Breast epithelium (tissue), 4 donors: ENCODE results near the gene OR9A2. TPM values are rescaled to one million over a fixed set of nuclear protein-coding genes. Genes with fewer than 3 reads are reported as not detected.
A peak's percentile ranks its signal among the peaks of the same experiment; 100 is the strongest.

Experiments
- DNase-seq, 2 donors: peaks; one replicate each; pipeline ENCODE4 v3.0.0-alpha.2; 2019; ENCODE audit warnings: low spot score in 2 of 2
- H3K27ac ChIP-seq, 2 donors: fragments of 200-600 bp; sonication (generic) in 1 of 2; one replicate each; pipeline ENCODE4 v1.5.1; 2016 to 2019; ENCODE audit warnings: mild to moderate bottlenecking in 1 of 2
- H3K27me3 ChIP-seq, 2 donors: fragments of 200-600 bp; sonication (generic) in 1 of 2; one replicate each; pipeline versions ENCODE4 v1.5.1 to v1.6.0; 2017 to 2019; ENCODE audit warnings: control low read depth in 1 of 2, mild to moderate bottlenecking in 1 of 2
- H3K36me3 ChIP-seq: fragments of 200-600 bp; one replicate; pipeline ENCODE4 v1.5.1; 2019
- H3K4me1 ChIP-seq, 2 donors: fragments of 200-600 bp; sonication (generic); one replicate each; pipeline ENCODE4 v1.5.1; 2016 to 2019; ENCODE audit warnings: control low read depth in 1 of 2
- H3K4me3 ChIP-seq, 3 donors: fragments of 200-600 bp; sonication (generic); 1 replicate in 2 of 3; 2 replicates in 1 of 3; pipeline ENCODE4 v1.5.1; 2016 to 2019; ENCODE audit warnings: mild to moderate bottlenecking in 3 of 3, moderate library complexity in 2 of 3
- H3K9me3 ChIP-seq, 2 donors: fragments of 200-600 bp; sonication (generic) in 1 of 2; one replicate each; pipeline ENCODE4 v1.5.1; 2016 to 2019; ENCODE audit warnings: control low read depth in 1 of 2
- POLR2A ChIP-seq: fragments of 450-650 bp; IDR thresholded peaks from one replicate; pipeline ENCODE4 v1.6.1; 2016; ENCODE audit warnings: antibody characterized with exemption, mild to moderate bottlenecking, moderate library complexity
- POLR2AphosphoS5 ChIP-seq, 3 donors: sonication (generic); formaldehyde crosslinking; IDR thresholded peaks; one replicate each; pipeline ENCODE4 v1.6.1; 2017; ENCODE audit warnings: antibody characterized with exemption in 3 of 3
- intact Hi-C: fragments of 100-400 bp; cut with DNase I; formaldehyde crosslinking; loops from one replicate; pipeline ENCODE4 v1.15.1; 2023; ENCODE audit warnings: low total_unique reads
- total RNA-seq, 3 donors: library from RNA; depleted of rRNA; stranded (reverse); fragments of >200 nt; gene quantifications; one replicate each; pipeline ENCODE4 v1.1.0, GENCODE V29; 2016
- TF ChIP-seq, protein P1 (sequence below), 3 donors: fragments of 450-650 bp; IDR thresholded peaks; one replicate each; pipeline ENCODE4 v1.5.1; 2016 to 2017; ENCODE audit warnings: antibody characterized with exemption in 3 of 3, mild to moderate bottlenecking in 3 of 3, moderate library complexity in 3 of 3

OR9A2 gene
- total RNA-seq, 3 donors from 2014 or later = 1.2 to 2.0 TPM; not detected in 1

DNA sequence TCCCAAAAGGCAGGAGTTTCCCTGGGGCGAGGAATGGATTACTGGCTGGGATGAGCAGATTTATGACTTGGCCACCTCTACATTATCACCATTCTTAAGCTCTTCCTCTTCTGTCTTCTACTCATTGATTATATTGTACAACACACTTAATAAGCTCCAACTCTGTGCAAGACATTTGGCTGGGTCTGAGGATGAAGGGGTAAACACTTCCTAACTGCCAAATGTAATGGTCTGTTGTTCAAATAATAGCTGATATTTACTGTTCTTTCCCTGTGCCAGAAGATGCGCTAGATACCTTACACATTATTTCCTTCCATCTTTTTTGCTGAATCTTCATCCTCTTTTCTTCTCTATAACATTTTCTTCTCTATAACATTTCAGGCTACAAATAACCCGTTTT is 36.8 kb upstream of the OR9A2 start:
- DNase-seq = no peak
- Histone ChIP-seq H3K9me3 (no peaks in the 10 kb centered on the region), H3K27me3 (no peaks in the 10 kb centered on the region), H3K4me1 (no peaks in the 10 kb centered on the region), H3K4me3 (no peak overlapping the region), H3K27ac (no peak overlapping the region), H3K36me3 (no peaks in the 10 kb centered on the region)
- TF ChIP-seq POLR2A = no peak
- TF ChIP-seq POLR2AphosphoS5 (IDR thresholded peaks at IDR 0.05) = peak in 1 of 3 donors; percentile 29
- intact Hi-C loops = no loop called here

DNA sequence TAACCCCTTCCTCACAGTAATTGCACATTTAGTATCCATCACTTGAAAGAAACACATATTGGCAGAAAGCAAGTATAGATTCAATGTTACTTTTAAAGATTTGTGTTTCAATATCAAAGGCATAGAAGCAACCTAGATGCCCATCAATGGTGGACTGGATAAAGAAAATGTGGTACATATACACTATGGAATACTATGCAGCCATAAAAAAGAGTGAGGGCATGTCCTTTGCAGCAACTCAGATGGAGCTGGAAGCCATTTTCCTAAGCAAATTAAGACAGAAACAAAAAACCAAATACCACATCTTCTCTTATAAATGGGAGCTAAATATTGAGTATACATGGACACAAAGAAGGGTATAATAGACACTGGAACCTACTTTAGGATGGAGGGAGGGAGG is 28.8 kb upstream of the OR9A2 start:
- H3K4me3 ChIP-seq = no peak overlapping the region
- no peaks in the 10 kb centered on the region for H3K4me1 ChIP-seq
- TF ChIP-seq, protein P1, sequence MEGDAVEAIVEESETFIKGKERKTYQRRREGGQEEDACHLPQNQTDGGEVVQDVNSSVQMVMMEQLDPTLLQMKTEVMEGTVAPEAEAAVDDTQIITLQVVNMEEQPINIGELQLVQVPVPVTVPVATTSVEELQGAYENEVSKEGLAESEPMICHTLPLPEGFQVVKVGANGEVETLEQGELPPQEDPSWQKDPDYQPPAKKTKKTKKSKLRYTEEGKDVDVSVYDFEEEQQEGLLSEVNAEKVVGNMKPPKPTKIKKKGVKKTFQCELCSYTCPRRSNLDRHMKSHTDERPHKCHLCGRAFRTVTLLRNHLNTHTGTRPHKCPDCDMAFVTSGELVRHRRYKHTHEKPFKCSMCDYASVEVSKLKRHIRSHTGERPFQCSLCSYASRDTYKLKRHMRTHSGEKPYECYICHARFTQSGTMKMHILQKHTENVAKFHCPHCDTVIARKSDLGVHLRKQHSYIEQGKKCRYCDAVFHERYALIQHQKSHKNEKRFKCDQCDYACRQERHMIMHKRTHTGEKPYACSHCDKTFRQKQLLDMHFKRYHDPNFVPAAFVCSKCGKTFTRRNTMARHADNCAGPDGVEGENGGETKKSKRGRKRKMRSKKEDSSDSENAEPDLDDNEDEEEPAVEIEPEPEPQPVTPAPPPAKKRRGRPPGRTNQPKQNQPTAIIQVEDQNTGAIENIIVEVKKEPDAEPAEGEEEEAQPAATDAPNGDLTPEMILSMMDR (IDR thresholded peaks at IDR 0.05) = no peak
- no peak for TF ChIP-seq POLR2AphosphoS5 (IDR thresholded peaks at IDR 0.05)
- no peak for TF ChIP-seq POLR2A
- DNase-seq = no peak
- H3K9me3 ChIP-seq = no peaks in the 10 kb centered on the region
- intact Hi-C loops = no loop called here
- no peak overlapping the region for H3K27ac ChIP-seq
- H3K27me3 ChIP-seq = no peaks in the 10 kb centered on the region
- H3K36me3 ChIP-seq = no peaks in the 10 kb centered on the region

DNA sequence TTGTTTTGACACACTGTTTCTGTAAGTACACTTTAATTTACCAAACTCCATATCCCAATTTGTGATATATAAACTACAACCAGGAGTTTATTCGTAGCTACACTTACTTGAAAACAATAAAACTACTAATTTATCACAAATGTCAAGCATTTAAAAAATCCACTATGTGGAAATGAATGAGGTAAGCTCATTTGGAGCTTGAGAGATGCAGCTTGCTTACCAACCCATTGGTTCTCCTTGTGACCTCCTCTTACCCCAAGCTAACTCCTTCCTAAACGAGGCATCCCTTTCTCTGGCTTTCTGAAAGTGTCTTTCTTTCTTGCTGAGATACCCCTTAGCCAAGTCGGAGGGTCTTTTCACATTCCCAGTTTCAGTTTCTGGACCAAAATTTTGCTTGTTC is 27.7 kb upstream of the OR9A2 start:
- Histone ChIP-seq H3K27me3 (no peaks in the 10 kb centered on the region), H3K4me3 (no peak overlapping the region), H3K36me3 (no peaks in the 10 kb centered on the region), H3K4me1 (no peaks in the 10 kb centered on the region), H3K9me3 (no peaks in the 10 kb centered on the region), H3K27ac (no peak overlapping the region)
- intact Hi-C loops = no loop called here
- no peak for DNase-seq
- TF ChIP-seq POLR2A = no peak
- TF ChIP-seq, protein P1 (IDR thresholded peaks at IDR 0.05) = no peak
- no peak for TF ChIP-seq POLR2AphosphoS5 (IDR thresholded peaks at IDR 0.05)

DNA sequence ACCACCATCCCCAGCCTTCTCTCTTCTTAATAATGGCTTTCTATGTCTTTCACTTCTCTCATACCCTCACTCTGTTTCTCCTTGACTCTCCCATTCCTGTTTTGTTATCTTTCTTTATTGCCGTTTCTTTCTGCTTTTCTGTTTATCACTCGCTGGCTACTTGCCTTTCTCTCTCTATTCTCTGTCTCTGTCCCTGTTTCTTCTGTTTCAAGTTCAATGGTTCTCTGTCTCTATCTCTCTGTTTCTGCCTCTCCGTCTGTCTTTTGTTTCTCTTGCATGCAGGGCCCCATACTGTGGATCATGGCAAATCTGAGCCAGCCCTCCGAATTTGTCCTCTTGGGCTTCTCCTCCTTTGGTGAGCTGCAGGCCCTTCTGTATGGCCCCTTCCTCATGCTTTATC is 25.1 kb upstream of the OR9A2 start, which contains the start of gene OR6V1:
OR6V1 (plus strand) TSS at position 301 of the 400 bp plus-strand sequence; CDS start at position 301, 0 bp downstream.
- Histone ChIP-seq H3K27ac (no peak within 1 kb of the TSS), H3K4me1 (no peaks in the 10 kb centered on the region), H3K36me3 (no peaks in the 10 kb centered on the region), H3K9me3 (no peaks in the 10 kb centered on the region), H3K27me3 (no peaks in the 10 kb centered on the region), H3K4me3 (no peak within 1 kb of the TSS)
- intact Hi-C loops = no loop called here
- no peak for DNase-seq
- TF ChIP-seq POLR2AphosphoS5 (IDR thresholded peaks at IDR 0.05) = no peak
- TF ChIP-seq, protein P1 (IDR thresholded peaks at IDR 0.05) = no peak
- TF ChIP-seq POLR2A = no peak

DNA sequence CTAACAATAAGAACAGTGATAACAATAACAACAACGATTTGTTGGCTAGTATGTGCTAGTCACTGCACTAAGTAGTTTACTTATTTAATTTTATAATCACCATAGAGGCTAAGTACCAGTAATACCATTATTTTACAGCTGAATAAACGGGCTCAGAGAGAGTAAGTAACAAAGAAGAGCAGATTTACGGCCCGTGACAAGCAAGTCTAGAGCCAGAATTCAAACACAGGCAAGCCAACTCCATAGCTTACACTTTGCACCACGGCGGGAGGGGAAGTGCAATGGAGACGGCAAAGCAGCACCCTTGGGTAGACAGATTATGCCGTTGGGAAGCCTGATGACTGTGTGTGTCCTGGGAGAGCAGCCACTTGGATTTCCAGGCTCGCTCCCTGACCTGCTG is 24.0 kb upstream of the OR9A2 start:
- no peaks in the 10 kb centered on the region for H3K36me3 ChIP-seq
- H3K4me3 ChIP-seq = no peak overlapping the region
- no peak overlapping the region for H3K27ac ChIP-seq
- no peaks in the 10 kb centered on the region for H3K27me3 ChIP-seq
- H3K4me1 ChIP-seq = no peaks in the 10 kb centered on the region
- TF ChIP-seq POLR2A = no peak
- no peaks in the 10 kb centered on the region for H3K9me3 ChIP-seq
- DNase-seq = no peak
- intact Hi-C loops = no loop called here

DNA sequence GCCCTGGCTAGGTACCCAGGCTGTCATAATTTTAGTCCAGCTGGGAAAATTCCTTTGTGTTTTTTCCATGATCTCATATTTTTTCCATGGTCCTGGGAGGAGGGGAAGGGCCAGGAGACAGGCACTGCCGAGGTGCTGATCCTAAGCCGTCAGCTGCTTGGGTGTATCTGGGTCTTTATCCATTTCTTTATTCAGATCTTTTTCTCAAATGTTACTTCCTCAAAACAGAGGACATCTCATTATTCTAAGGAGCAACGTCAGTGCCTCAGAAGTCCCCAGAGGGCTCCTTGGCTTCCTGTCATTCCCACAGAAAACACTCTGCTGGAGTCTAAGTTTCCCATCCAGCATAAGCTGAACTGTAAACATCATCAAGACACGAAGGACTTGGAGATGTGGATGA is 22.4 kb upstream of the OR9A2 start:
- TF ChIP-seq POLR2AphosphoS5 (IDR thresholded peaks at IDR 0.05) (no peak), POLR2A (no peak)
- TF ChIP-seq, protein P1 (IDR thresholded peaks at IDR 0.05) = no peak
- no peaks in the 10 kb centered on the region for H3K36me3 ChIP-seq
- H3K4me3 ChIP-seq = no peak overlapping the region
- no peaks in the 10 kb centered on the region for H3K4me1 ChIP-seq
- H3K27ac ChIP-seq = peak overlapping the region in 1 of 2 donors; percentile 26
- intact Hi-C loops = no loop called here
- no peaks in the 10 kb centered on the region for H3K27me3 ChIP-seq
- no peak for DNase-seq
- H3K9me3 ChIP-seq = no peaks in the 10 kb centered on the region
